ENCODE results near the gene HCRTR1. TPM values are rescaled to one million over a fixed set of nuclear protein-coding genes. Genes with fewer than 3 reads are reported as not detected.

The HCRTR1 gene
- total RNA-seq, 6 donors from 2014 or later = 2.1 TPM; not detected in 5

DNA sequence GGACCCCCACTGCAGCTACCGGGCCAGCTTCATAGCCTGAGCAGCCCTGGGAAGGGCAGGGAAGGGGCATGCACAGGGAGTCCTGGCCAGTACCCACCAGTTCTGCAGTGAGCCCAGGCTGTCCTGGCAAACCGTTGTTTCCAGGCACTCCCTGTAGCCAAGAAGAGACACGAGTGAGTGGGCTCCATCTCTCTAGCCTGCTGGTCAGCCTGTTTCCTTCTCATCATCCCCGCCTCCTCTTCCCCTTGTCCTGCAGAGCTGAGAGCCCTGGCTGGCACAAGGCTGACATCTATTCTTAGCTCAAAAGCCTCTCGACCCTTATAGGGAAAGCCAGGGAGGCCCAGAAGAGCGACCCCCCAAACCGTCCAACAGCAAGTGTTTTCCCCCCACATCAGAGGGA lies 57.7 kb downstream of the HCRTR1 start:
- TF ChIP-seq POLR2AphosphoS5 (IDR thresholded peaks at IDR 0.05) = no peak
- TF ChIP-seq, protein P1, sequence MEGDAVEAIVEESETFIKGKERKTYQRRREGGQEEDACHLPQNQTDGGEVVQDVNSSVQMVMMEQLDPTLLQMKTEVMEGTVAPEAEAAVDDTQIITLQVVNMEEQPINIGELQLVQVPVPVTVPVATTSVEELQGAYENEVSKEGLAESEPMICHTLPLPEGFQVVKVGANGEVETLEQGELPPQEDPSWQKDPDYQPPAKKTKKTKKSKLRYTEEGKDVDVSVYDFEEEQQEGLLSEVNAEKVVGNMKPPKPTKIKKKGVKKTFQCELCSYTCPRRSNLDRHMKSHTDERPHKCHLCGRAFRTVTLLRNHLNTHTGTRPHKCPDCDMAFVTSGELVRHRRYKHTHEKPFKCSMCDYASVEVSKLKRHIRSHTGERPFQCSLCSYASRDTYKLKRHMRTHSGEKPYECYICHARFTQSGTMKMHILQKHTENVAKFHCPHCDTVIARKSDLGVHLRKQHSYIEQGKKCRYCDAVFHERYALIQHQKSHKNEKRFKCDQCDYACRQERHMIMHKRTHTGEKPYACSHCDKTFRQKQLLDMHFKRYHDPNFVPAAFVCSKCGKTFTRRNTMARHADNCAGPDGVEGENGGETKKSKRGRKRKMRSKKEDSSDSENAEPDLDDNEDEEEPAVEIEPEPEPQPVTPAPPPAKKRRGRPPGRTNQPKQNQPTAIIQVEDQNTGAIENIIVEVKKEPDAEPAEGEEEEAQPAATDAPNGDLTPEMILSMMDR (IDR thresholded peaks at IDR 0.05) = no peak
- TF ChIP-seq POLR2A (IDR thresholded peaks at IDR 0.05) = no peak
- TF ChIP-seq EP300 (IDR thresholded peaks at IDR 0.05) = no peak

DNA sequence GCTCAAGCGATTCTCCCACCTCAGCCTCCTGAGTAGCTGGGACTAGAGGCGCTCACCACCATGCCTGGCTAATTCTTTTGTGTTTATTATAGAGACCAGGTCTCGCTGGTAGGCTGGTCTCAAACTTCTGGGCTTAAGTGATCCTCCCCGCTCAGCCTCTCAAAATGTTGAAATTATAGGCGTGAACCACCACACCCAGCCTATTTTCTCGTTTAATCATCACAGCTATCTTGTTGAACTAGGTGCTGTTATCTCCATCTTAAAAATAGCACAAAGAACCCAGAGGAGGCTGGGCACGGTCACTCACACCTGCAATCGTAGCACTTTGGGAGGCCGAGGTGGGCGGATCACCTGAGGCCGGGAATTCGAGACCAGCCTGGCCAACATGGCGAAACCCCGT lies 58.3 kb downstream of the HCRTR1 start:
- Histone ChIP-seq H3K9me3 (no peaks in the 10 kb centered on the region), H3K27ac (no peak overlapping the region), H3K4me1 (peaks cover 0 to 6% (median 1%) of the 10 kb centered on the region in 4 donors), H3K36me3 (peaks cover 0 to 7% (median 0%) of the 10 kb centered on the region in 4 donors), H3K27me3 (no peaks in the 10 kb centered on the region), H3K4me3 (no peak overlapping the region)
- no peak for TF ChIP-seq EP300 (IDR thresholded peaks at IDR 0.05)
- TF ChIP-seq POLR2AphosphoS5 (IDR thresholded peaks at IDR 0.05) = no peak
- no peak for TF ChIP-seq POLR2A (IDR thresholded peaks at IDR 0.05)
- TF ChIP-seq, protein P1 (IDR thresholded peaks at IDR 0.05) = no peak
- WGBS, 2 donors = 80 to 86% methylated on average over 14 of the region's 14 CpGs
- no peak for DNase-seq
- ATAC-seq (ENCODE audit: low FRiP score in 2 of 2) = no peak

More for the DNA sequence above, 57.7 kb downstream of the HCRTR1 start:
- no peak overlapping the region for H3K4me3 ChIP-seq
- H3K4me1 ChIP-seq = peaks cover 5 to 11% (median 7%) of the 10 kb centered on the region in 4 donors
- no peaks in the 10 kb centered on the region for H3K27me3 ChIP-seq
- H3K9me3 ChIP-seq = no peaks in the 10 kb centered on the region
- DNase-seq (no peak), ATAC-seq (ENCODE audit: low FRiP score in 2 of 2) (no peak)
- no peak overlapping the region for H3K27ac ChIP-seq
- peaks cover 0 to 7% (median 0%) of the 10 kb centered on the region in 4 donors for H3K36me3 ChIP-seq
- 63 to 71% methylated on average over 6 to 7 of the region's 7 CpGs for WGBS, 2 donors

Other genes with a start within 250 kb of the HCRTR1 start
- gene FABP3, start 244.6 kb upstream of the HCRTR1 start, total RNA-seq = 10 to 100 TPM in 5 of 6 donors, 1 to 10 TPM in 1; 4.2 to 98.9 (median 27.2) TPM
- 10 to 100 TPM; 32.3 to 45.9 (median 42.1) TPM for gene SERINC2, start 204.5 kb upstream of the HCRTR1 start, total RNA-seq
- gene TINAGL1, start 41.2 kb upstream of the HCRTR1 start, total RNA-seq = 100 to 1,000 TPM in 3 of 6 donors, 10 to 100 TPM in 3; 71.3 to 191 (median 120) TPM
- gene PEF1, start 27.2 kb downstream of the HCRTR1 start, total RNA-seq = 100 to 1,000 TPM in 1 of 6 donors, 10 to 100 TPM in 5; 52.4 to 135 (median 77.4) TPM
- 100 to 1,000 TPM in 1 of 6 donors, 10 to 100 TPM in 5; 15.2 to 103 (median 40.7) TPM for gene COL16A1, start 86.3 kb downstream of the HCRTR1 start, total RNA-seq
- 1 to 10 TPM in 5 of 6 donors, under 1 TPM in 1; 0.34 to 1.9 (median 1.1) TPM for gene ADGRB2, start 146.7 kb downstream of the HCRTR1 start, total RNA-seq
- gene SPOCD1, start 198.3 kb downstream of the HCRTR1 start, total RNA-seq = 10 to 100 TPM in 3 of 6 donors, 1 to 10 TPM in 3; 7.3 to 63.3 (median 10.4) TPM

Data from upper lobe of left lung (tissue), 6 donors.